Adipocyte (in vitro differentiated cells): Measurements from ENCODE around the gene CYP46A1.

Source experiments
- DNase-seq: peaks from one replicate; pipeline ENCODE4 v3.0.0-alpha.2; 2015; ENCODE audit warnings: low read depth
- H3K27me3 ChIP-seq: replicated peaks from 2 replicates; pipeline ENCODE4 v1.7.0; 2013; ENCODE audit warnings: mild to moderate bottlenecking, low read length, moderate library complexity; ENCODE audit not compliant: control insufficient read depth, insufficient read depth
- H3K36me3 ChIP-seq: 2 replicates; pipeline ENCODE4 v1.7.0; 2013; ENCODE audit warnings: low read length, mild to moderate bottlenecking, moderate library complexity; ENCODE audit not compliant: control insufficient read depth, insufficient read depth, severe bottlenecking
- H3K4me1 ChIP-seq: 2 replicates; pipeline ENCODE4 v1.7.0; 2013; ENCODE audit warnings: mild to moderate bottlenecking, low read length, moderate library complexity; ENCODE audit not compliant: control insufficient read depth, insufficient read depth
- H3K4me3 ChIP-seq: 2 replicates; pipeline ENCODE4 v1.7.0; 2013; ENCODE audit warnings: mild to moderate bottlenecking, low read length, moderate library complexity
- H3K9ac ChIP-seq: 2 replicates; pipeline ENCODE4 v1.7.0; 2013; ENCODE audit warnings: mild to moderate bottlenecking, low read length, moderate library complexity
- H3K9me3 ChIP-seq: 2 replicates; pipeline ENCODE4 v1.7.0; 2013; ENCODE audit warnings: mild to moderate bottlenecking, low read length, moderate library complexity; ENCODE audit not compliant: control insufficient read depth

CYP46A1 gene

GRCh38 chr14:99745307-99745951, 61.3 kb downstream of the CYP46A1 start:
- Histone ChIP-seq H3K27me3 (peaks cover 6% of the 10 kb centered on the region), H3K4me1 (peaks cover 27% of the 10 kb centered on the region), H3K9me3 (no peaks in the 10 kb centered on the region), H3K4me3 (no peak overlapping the region), H3K9ac (no peak overlapping the region), H3K36me3 (no peaks in the 10 kb centered on the region)
- peak; percentile 29 for DNase-seq

DNA sequence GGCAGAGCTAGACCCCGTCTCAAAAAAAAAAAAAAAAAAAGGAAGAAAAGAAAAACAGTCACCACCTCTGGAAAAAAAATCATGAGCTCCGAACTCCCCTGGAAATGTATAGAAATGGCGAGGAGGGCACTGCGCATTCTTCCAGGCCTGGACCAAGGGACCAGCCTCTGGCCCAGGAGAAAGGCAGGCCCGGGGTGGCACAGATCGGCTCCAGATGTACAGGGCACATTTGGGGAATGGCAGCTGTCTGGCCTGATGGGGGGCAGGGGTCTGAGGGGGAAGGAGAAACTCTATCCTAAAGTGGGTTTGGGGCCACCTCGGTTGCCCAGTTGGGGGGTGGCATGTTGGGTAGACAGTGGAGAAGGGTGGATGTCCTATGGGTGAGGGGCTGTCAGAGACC, 63.1 kb downstream of the CYP46A1 start:
- no peaks in the 10 kb centered on the region for H3K36me3 ChIP-seq
- DNase-seq = no peak
- no peak overlapping the region for H3K9ac ChIP-seq
- no peaks in the 10 kb centered on the region for H3K9me3 ChIP-seq
- peaks cover 29% of the 10 kb centered on the region for H3K4me1 ChIP-seq
- H3K4me3 ChIP-seq = no peak overlapping the region
- peaks cover 14% of the 10 kb centered on the region for H3K27me3 ChIP-seq

- Histone ChIP-seq H3K4me1 (peaks cover 34% of the 10 kb centered on the region), H3K36me3 (no peaks in the 10 kb centered on the region), H3K9ac (no peak overlapping the region), H3K27me3 (peaks cover 14% of the 10 kb centered on the region), H3K4me3 (no peak overlapping the region), H3K9me3 (no peaks in the 10 kb centered on the region)
- DNase-seq = no peak
These were observed 63.7 kb downstream of the CYP46A1 start for GRCh38 chr14:99747582-99748330.

- DNase-seq = no peak
- Histone ChIP-seq H3K27me3 (peaks cover 14% of the 10 kb centered on the region), H3K4me1 (peaks cover 34% of the 10 kb centered on the region), H3K9ac (no peak overlapping the region), H3K36me3 (no peaks in the 10 kb centered on the region), H3K4me3 (no peak overlapping the region), H3K9me3 (no peaks in the 10 kb centered on the region)
These were observed 64.4 kb downstream of the CYP46A1 start for GRCh38 chr14:99748529-99748928.

GRCh38 chr14:99749142-99749541, 65.0 kb downstream of the CYP46A1 start:
- no peak for DNase-seq
- no peak overlapping the region for H3K4me3 ChIP-seq
- no peaks in the 10 kb centered on the region for H3K9me3 ChIP-seq
- H3K4me1 ChIP-seq = peaks cover 40% of the 10 kb centered on the region
- H3K36me3 ChIP-seq = no peaks in the 10 kb centered on the region
- no peak overlapping the region for H3K9ac ChIP-seq
- H3K27me3 ChIP-seq = peaks cover 14% of the 10 kb centered on the region

GRCh38 chr14:99749763-99750715, 65.9 kb downstream of the CYP46A1 start:
- DNase-seq = no peak
- no peak overlapping the region for H3K4me3 ChIP-seq
- no peaks in the 10 kb centered on the region for H3K9me3 ChIP-seq
- no peak overlapping the region for H3K9ac ChIP-seq
- H3K36me3 ChIP-seq = no peaks in the 10 kb centered on the region
- H3K27me3 ChIP-seq = peaks cover 14% of the 10 kb centered on the region
- peaks cover 43% of the 10 kb centered on the region for H3K4me1 ChIP-seq

DNA sequence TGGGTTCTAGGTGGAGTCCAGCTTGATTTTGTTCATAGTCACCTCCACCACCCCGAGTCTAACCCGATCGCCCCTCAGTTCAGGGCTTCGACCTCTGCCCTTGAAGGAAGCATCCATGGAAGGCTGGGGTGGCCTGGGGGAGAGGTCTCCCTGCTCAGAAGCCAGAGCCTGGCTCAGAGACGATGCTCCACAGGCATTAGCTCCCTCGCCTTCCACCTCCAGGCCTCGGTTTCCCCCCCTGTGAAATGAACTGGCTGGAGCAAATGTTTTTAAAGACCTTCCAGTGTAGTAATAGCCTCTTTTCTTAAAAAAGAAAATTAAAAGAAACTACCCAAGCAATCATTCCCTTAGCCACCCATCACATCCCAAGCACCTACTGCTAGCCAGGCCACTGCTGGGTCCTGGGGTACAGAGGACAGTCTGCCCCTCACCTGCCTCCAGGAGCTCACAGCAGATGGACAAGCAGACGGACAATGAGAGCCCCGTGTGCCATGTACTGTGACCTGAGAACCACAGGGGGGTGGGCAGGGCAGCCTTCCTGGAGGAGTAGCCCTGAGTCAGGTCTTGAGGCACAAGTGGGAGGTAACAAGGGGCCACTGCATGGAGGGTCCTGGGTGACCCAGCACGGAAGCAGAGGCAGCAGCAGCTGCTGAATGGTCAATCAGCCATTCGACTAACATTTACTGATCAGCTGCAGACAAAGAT, 66.8 kb downstream of the CYP46A1 start:
- H3K9ac ChIP-seq = no peak overlapping the region
- peaks cover 43% of the 10 kb centered on the region for H3K4me1 ChIP-seq
- no peaks in the 10 kb centered on the region for H3K36me3 ChIP-seq
- H3K9me3 ChIP-seq = no peaks in the 10 kb centered on the region
- no peak overlapping the region for H3K4me3 ChIP-seq
- no peak for DNase-seq
- peaks cover 14% of the 10 kb centered on the region for H3K27me3 ChIP-seq

DNA sequence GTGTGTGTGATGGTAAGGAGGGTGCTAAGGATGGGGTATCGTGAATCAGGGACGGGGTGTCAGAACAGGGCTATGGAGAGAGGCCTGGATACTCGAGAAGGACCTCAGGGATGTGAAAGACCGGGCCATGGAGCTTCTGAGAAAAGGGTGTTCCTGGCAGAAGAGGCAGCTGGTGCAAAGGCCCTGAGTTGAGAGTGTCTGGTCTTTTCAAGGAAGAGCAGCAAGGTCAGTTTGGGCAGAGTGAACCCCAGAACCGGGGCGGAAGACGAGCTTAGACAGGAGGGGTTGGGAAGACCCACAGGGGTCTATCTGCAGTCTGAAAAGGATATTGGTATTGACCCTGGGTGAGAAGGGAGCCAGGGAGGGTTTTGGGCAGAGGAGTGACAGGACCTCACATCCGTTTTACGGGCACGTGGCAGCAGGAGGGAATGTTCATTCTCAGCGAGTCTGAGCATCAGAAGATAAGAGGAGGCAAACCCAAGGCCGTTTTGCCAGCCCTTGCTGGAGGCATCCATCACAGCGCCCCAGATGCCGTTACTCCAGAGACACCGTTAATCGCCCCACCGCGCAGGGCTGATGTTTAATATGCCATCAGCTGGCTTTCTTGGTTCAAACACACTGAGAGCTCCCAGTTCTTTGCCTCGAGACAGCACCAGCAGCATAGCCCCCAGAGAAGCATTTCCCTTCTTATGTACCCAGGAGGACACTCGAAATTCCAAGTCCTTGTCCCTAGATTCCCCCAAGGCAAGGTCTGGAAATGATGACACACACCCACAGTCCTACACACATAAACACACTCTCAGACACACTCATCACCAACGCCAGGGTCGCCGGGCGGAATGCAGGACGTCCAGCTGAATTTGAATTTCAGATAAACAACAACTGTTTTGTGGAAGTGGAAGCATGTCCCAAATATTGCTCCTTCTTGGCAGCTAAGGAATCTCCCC, 67.7 kb downstream of the CYP46A1 start:
- no peak overlapping the region for H3K9ac ChIP-seq
- H3K4me1 ChIP-seq = peaks cover 49% of the 10 kb centered on the region
- peak; percentile 43 for DNase-seq
- no peaks in the 10 kb centered on the region for H3K9me3 ChIP-seq
- no peaks in the 10 kb centered on the region for H3K36me3 ChIP-seq
- H3K4me3 ChIP-seq = no peak overlapping the region
- H3K27me3 ChIP-seq = peaks cover 14% of the 10 kb centered on the region

GRCh38 chr14:99752486-99753121, 68.5 kb downstream of the CYP46A1 start:
- peaks cover 14% of the 10 kb centered on the region for H3K27me3 ChIP-seq
- peaks cover 57% of the 10 kb centered on the region for H3K4me1 ChIP-seq
- no peaks in the 10 kb centered on the region for H3K36me3 ChIP-seq
- DNase-seq = peak; percentile 83
- H3K9me3 ChIP-seq = no peaks in the 10 kb centered on the region
- H3K9ac ChIP-seq = no peak overlapping the region
- H3K4me3 ChIP-seq = no peak overlapping the region
